ENCODE data around the gene TOP1. TPM values are rescaled to one million over a fixed set of nuclear protein-coding genes. Genes with fewer than 3 reads are reported as not detected.

The TOP1 gene
- 10 to 100 TPM; 27.6 to 70.6 (median 40.4) TPM for total RNA-seq

GRCh38 chr20:41028359-41029149 is at the start of gene TOP1:
Gene TOP1, plus strand, starts transcription at chr20:41028822. Its CDS starts 246 bp downstream, at chr20:41029068.
- peak; percentile 100 for DNase-seq (ENCODE audit: low spot score)
- peak; percentile 97 for ATAC-seq (ENCODE audit: low FRiP score)
- TF ChIP-seq, protein P1, sequence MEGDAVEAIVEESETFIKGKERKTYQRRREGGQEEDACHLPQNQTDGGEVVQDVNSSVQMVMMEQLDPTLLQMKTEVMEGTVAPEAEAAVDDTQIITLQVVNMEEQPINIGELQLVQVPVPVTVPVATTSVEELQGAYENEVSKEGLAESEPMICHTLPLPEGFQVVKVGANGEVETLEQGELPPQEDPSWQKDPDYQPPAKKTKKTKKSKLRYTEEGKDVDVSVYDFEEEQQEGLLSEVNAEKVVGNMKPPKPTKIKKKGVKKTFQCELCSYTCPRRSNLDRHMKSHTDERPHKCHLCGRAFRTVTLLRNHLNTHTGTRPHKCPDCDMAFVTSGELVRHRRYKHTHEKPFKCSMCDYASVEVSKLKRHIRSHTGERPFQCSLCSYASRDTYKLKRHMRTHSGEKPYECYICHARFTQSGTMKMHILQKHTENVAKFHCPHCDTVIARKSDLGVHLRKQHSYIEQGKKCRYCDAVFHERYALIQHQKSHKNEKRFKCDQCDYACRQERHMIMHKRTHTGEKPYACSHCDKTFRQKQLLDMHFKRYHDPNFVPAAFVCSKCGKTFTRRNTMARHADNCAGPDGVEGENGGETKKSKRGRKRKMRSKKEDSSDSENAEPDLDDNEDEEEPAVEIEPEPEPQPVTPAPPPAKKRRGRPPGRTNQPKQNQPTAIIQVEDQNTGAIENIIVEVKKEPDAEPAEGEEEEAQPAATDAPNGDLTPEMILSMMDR (IDR thresholded peaks at IDR 0.05), result no peak

DNA sequence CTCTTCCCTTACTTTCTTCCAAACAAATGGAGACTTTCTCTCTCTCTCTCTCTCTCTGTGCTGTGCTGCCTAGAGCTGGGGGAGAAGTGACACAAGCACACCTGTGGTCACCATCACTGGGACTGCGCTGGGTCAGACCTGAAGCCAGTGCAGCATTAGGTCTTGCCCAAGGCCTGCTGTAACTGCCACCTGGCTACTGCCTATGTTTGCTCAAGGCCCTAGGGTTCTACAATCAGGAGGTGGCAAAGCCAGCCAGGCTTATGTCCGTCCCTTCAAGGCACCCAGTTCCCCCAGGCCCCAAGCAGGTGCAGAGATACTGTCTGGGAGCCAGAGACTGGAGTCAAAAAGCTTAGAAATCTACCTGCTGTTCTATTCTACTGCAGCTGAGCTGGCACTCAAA is 49.4 kb upstream of the TOP1 start:
- ATAC-seq (ENCODE audit: low FRiP score), result no peak
- DNase-seq (ENCODE audit: low spot score), result no peak
- TF ChIP-seq, protein P1 (IDR thresholded peaks at IDR 0.05), result no peak

DNA sequence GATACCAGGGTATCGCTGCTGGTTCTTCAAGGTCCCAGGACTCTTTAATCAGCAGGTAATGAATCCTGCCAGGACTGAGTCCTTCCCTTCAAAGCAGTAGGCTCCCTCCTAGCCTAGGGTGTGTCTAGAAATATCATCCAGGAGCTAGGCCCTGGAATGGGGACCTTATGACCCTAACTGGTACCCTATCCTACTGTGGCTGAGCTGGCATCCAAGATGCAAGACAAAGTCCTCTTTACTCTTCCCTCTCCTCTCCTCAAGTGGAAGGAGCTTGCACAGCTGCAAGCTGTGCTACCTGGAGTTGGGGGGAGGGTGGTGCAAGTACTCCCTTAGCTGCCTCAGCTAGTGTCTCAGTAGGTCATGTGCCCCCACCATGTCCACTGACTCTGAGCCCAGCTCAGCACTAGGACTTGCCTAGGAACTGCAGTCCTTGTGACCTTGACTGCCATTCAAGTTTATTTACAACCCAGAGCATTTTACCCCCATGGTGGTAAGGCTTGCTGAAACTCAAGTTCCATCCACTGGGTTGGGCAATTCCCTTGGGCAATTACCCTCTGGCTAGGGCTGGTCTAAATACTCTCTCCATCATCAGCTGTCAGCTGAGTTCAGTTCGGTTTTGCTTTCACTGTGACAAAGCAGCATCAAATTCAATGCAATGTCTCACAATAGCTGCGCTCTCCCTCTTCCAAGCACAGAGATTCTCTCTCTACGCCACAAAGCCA is 48.4 kb upstream of the TOP1 start:
- TF ChIP-seq, protein P1 (IDR thresholded peaks at IDR 0.05), result no peak
- ATAC-seq (ENCODE audit: low FRiP score) (no peak), DNase-seq (ENCODE audit: low spot score) (no peak)

- no peak for ATAC-seq (ENCODE audit: low FRiP score)
- DNase-seq (ENCODE audit: low spot score), result no peak
- TF ChIP-seq, protein P1 (IDR thresholded peaks at IDR 0.05), result no peak
Observed at GRCh38 chr20:40980828-40981310, 47.8 kb upstream of the TOP1 start.

DNA sequence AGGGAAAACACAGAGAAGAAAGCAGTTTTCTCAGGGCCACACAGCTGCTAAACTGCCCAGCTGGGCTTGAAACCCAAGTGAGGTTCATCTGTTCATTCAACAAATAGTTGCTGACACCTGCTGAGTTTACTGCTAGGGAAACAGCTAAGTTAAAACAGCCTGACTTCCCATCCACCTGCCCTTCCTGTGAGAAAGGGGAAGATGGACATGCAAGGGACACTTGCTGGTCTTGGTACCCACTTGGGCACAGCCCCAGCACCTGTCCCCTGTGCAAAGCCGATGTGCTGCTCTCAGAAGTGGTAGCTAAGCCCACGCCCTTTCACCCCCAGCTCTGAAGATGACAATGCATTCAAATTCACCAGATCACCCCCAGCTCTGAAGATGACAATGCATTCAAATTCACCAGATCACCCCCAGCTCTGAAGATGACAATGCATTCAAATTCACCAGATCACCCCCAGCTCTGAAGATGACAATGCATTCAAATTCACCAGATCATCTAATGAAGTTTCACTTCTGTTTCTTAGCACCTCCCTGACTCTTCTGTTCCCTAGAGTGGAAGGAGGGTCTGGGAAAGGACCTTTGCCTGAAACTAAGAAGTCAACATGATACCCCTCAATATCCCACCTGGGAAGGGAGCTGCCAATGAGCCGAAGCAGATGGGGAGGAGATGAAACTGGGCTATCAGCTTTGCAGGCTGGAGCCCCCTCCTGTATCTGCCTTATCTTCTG is 46.0 kb upstream of the TOP1 start:
- DNase-seq (ENCODE audit: low spot score), result no peak
- TF ChIP-seq, protein P1 (IDR thresholded peaks at IDR 0.05), result no peak
- no peak for ATAC-seq (ENCODE audit: low FRiP score)

- TF ChIP-seq, protein P1 (IDR thresholded peaks at IDR 0.05), result no peak
- ATAC-seq (ENCODE audit: low FRiP score) (no peak), DNase-seq (ENCODE audit: low spot score) (no peak)
Observed at GRCh38 chr20:40983898-40984297, 44.7 kb upstream of the TOP1 start.

Measured in omental fat pad (tissue), 4 donors.